Measurements from ENCODE around the gene KCNRG. TPM values are rescaled to one million over a fixed set of nuclear protein-coding genes. Genes with fewer than 3 reads are reported as not detected.

Gene KCNRG
- total RNA-seq, 1 donor from 2014 or later: 20.7 TPM

Small RNA genes within 50 kb of the gene (small RNA-seq; reads per million reads assigned to genes)
- gene MIR16-1 (7.2 reads per million, percentile 91 among the genes with 10 or more reads in this experiment), gene MIR3613 (0.46 reads per million, percentile 45 among the genes with 10 or more reads in this experiment), gene RF02105 (not detected), gene RF02106 (not detected), gene RF02107 (not detected), gene RF02108 (not detected)

Other genes with a start within 250 kb of the KCNRG start
- 70.5 TPM for gene KPNA3, start 222.8 kb upstream of the KCNRG start, total RNA-seq
- 12.0 TPM for gene SPRYD7, start 79.1 kb upstream of the KCNRG start, total RNA-seq
- 143 TPM for gene TRIM13, start 18.4 kb upstream of the KCNRG start, total RNA-seq

Measured in occipital lobe (tissue), 2 donors.